ENCODE results near the gene CACNB1. TPM values are rescaled to one million over a fixed set of nuclear protein-coding genes. Genes with fewer than 3 reads are reported as not detected.
A peak's percentile ranks its signal among the peaks of the same experiment; 100 is the strongest.

CACNB1 gene
- total RNA-seq, 2 experiments from 2014 or later = 5.3 to 5.9 TPM

GRCh38 chr17:39236450-39236927 is 39.0 kb upstream of the CACNB1 start:
- intact Hi-C loops (cut with micrococcal nuclease) = loop anchor here (5.0 kb wide), 1 partner anchor 69 kb away; the partner anchor contains the start of gene ARL5C
- CTCF ChIA-PET = interaction anchor here (0.5 to 23.8 kb wide), 23 partner anchors 9 to 1014 kb away, joined by 3 to 502 read pairs (median 5); partner anchors contain the start of genes FBXO47, RPL19 and STAC2
- Mint-ChIP-seq H3K27ac (no peak overlapping the region), H3K4me3 (no peak overlapping the region), H3K27me3 (ENCODE audit: low read depth) (peaks cover 2% of the 10 kb centered on the region), H3K36me3 (ENCODE audit: low read depth) (no peaks in the 10 kb centered on the region), H3K9me3 (no peaks in the 10 kb centered on the region), H3K4me1 (ENCODE audit: low read depth) (peaks cover 34% of the 10 kb centered on the region)
- no peak for DNase-seq

DNA sequence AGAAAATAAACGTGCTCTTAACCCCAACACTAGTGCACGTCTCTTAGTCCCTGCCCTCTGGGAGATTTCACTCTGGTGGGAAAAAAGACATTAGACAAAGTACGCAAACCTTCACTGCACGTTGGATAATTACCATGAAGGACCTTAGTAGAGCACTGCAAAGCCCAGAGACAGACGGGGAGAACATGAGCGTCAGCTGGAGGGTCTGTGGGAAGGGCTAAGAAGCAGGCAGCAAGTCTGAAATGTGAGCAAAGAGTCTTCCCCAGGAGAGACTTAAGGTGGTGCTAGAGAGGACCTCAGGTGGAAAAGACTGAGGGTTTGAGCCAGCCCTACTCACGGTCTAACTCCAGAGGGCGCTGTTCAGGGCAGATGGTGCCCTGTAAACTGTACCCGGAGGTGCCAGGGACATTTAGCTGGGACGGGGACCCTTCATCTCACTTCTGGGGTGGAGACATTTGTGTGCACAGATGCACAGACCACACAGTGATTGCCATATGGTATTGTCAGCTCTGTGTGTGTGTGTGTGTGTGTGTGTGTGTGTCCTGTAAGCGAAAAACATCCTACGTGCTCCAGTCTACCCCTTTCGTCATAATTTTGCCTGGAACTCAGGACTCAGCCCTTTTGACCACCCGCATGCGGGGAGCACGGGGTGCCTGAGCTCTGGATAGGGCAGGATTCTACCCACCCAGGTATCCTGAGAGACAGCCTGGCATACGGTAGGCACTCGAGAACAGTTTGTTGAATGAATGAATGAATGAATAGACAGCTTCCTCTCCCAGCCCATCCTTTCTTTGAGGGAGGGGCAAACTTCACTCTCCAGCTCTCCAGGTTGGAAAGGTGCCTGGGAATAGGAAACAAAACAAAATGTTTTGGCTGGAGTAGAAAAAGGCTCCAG is 38.3 kb upstream of the CACNB1 start:
- H3K9me3 Mint-ChIP-seq = no peaks in the 10 kb centered on the region

GRCh38 chr17:39231591-39232551 is 34.4 kb upstream of the CACNB1 start:
- CTCF ChIA-PET = interaction anchor here (0.6 to 23.8 kb wide), 14 partner anchors 8 to 833 kb away, joined by 3 to 502 read pairs (median 6); partner anchors contain the start of gene RPL19
- intact Hi-C loops (cut with micrococcal nuclease) = loop anchor here (1.0 kb wide), 1 partner anchor 25 kb away; no protein-coding TSS in a partner anchor

More for the DNA sequence above, 38.3 kb upstream of the CACNB1 start:
- Mint-ChIP-seq H3K36me3 (ENCODE audit: low read depth) (no peaks in the 10 kb centered on the region), H3K4me3 (no peak overlapping the region), H3K27me3 (ENCODE audit: low read depth) (peaks cover 2% of the 10 kb centered on the region), H3K4me1 (ENCODE audit: low read depth) (peaks cover 34% of the 10 kb centered on the region), H3K27ac (no peak overlapping the region)
- DNase-seq = peak; percentile 76
- CTCF ChIA-PET = interaction anchor here (0.5 to 23.8 kb wide), 25 partner anchors 9 to 1014 kb away, joined by 3 to 502 read pairs (median 5); partner anchors contain the start of genes FBXO47 and STAC2
- intact Hi-C loops (cut with micrococcal nuclease) = loop anchor here (1.0 to 5.0 kb wide), 2 partner anchors 8 to 69 kb away; partner anchors contain the start of gene ARL5C

GRCh38 chr17:39231091-39231561 is 33.7 kb upstream of the CACNB1 start:
- no peak overlapping the region for H3K27ac Mint-ChIP-seq
- intact Hi-C loops (cut with micrococcal nuclease) = no loop called here
- CTCF ChIA-PET = interaction anchor here (0.6 to 23.8 kb wide), 9 partner anchors 8 to 249 kb away, joined by 3 to 502 read pairs (median 11); partner anchors contain the start of gene RPL19
- DNase-seq = no peak
- peaks cover 18% of the 10 kb centered on the region for H3K27me3 Mint-ChIP-seq (ENCODE audit: low read depth)
- no peak overlapping the region for H3K4me3 Mint-ChIP-seq
- no peaks in the 10 kb centered on the region for H3K36me3 Mint-ChIP-seq (ENCODE audit: low read depth)
- H3K9me3 Mint-ChIP-seq = no peaks in the 10 kb centered on the region
- H3K4me1 Mint-ChIP-seq (ENCODE audit: low read depth) = peaks cover 12% of the 10 kb centered on the region

More at GRCh38 chr17:39231591-39232551, 34.4 kb upstream of the CACNB1 start:
- peak; percentile 64 for DNase-seq
- peak overlapping the region; percentile 11 for H3K4me3 Mint-ChIP-seq
- peaks cover 15% of the 10 kb centered on the region for H3K27me3 Mint-ChIP-seq (ENCODE audit: low read depth)
- no peaks in the 10 kb centered on the region for H3K36me3 Mint-ChIP-seq (ENCODE audit: low read depth)
- H3K27ac Mint-ChIP-seq = no peak overlapping the region
- H3K4me1 Mint-ChIP-seq (ENCODE audit: low read depth) = peaks cover 12% of the 10 kb centered on the region
- no peaks in the 10 kb centered on the region for H3K9me3 Mint-ChIP-seq

DNA sequence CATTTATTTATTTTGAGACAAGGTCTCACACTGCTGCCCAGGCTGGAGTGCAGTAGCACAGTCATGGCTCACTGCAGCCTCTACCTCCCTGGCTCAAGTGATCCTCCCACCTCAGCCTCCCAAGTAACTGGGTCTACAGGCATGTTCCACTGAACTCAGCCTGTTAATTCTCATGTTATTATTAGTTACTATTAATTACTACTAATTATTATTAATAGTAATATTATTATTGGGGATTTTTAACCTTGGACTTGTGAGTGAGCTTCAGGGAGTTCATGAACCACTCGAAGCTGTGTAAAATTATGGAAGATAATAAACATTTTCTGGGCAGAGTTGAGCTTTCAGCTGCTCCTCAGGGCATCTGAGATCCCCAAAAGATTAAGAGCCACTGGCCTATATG is 32.9 kb upstream of the CACNB1 start:
- Mint-ChIP-seq H3K4me1 (ENCODE audit: low read depth) (peaks cover 12% of the 10 kb centered on the region), H3K4me3 (no peak overlapping the region), H3K36me3 (ENCODE audit: low read depth) (no peaks in the 10 kb centered on the region), H3K9me3 (no peaks in the 10 kb centered on the region), H3K27ac (no peak overlapping the region), H3K27me3 (ENCODE audit: low read depth) (peaks cover 21% of the 10 kb centered on the region)
- CTCF ChIA-PET = interaction anchor here (1.5 to 23.8 kb wide), 4 partner anchors 9 to 66 kb away, joined by 11 to 502 read pairs (median 68); no protein-coding TSS in a partner anchor
- no peak for DNase-seq
- intact Hi-C loops (cut with micrococcal nuclease) = no loop called here

DNA sequence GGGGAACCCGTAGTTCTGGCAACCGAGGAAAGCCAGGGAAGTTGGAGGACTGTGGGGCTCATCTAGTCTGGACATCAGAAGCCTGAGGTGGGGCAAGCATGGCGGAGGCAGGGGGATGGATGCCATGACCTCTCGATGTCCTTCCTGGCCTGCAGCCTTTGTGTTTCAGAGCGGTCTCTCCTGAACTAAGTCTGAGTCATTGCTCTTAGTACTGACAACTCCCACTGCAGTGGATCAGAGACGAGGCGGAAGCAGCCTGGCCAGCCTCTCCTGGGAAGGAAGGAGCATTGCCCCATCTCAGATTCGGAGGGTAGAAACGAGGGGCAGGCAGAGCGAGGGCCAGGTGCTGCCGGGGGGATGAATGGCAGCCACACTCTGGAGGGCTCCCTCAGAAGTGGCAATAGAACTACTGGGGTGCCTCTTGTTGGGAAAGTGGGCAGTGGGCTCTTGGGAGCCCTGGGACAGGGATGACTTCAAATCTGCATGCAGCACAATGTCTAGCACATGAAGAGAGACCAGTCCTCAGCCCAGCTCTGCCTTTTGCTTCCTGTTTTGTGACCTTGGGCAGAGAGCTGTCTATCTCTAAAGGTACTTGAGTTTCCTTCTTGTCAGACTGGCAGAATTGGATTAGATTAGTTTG is 31.9 kb upstream of the CACNB1 start:
- peaks cover 23% of the 10 kb centered on the region for H3K27me3 Mint-ChIP-seq (ENCODE audit: low read depth)
- no peak overlapping the region for H3K4me3 Mint-ChIP-seq
- H3K27ac Mint-ChIP-seq = no peak overlapping the region
- CTCF ChIA-PET = interaction anchor here (8.4 to 23.8 kb wide), 2 partner anchors 16 to 23 kb away, joined by 123 to 502 read pairs; no protein-coding TSS in a partner anchor
- no peak for DNase-seq
- intact Hi-C loops (cut with micrococcal nuclease) = no loop called here
- H3K36me3 Mint-ChIP-seq (ENCODE audit: low read depth) = no peaks in the 10 kb centered on the region
- H3K9me3 Mint-ChIP-seq = no peaks in the 10 kb centered on the region
- peaks cover 14% of the 10 kb centered on the region for H3K4me1 Mint-ChIP-seq (ENCODE audit: low read depth)

GRCh38 chr17:39227364-39227919 is 30.0 kb upstream of the CACNB1 start:
- no peak for DNase-seq
- Mint-ChIP-seq H3K4me1 (ENCODE audit: low read depth) (peaks cover 14% of the 10 kb centered on the region), H3K36me3 (ENCODE audit: low read depth) (no peaks in the 10 kb centered on the region), H3K27me3 (ENCODE audit: low read depth) (peaks cover 37% of the 10 kb centered on the region), H3K9me3 (no peaks in the 10 kb centered on the region), H3K27ac (no peak overlapping the region), H3K4me3 (no peak overlapping the region)
- intact Hi-C loops (cut with micrococcal nuclease) = no loop called here
- CTCF ChIA-PET = interaction anchor here (1.0 to 2.6 kb wide), 2 partner anchors 21 to 23 kb away, joined by 3 to 7 read pairs; no protein-coding TSS in a partner anchor

- peak; percentile 28 for DNase-seq
- Mint-ChIP-seq H3K27me3 (ENCODE audit: low read depth) (peaks cover 37% of the 10 kb centered on the region), H3K4me3 (peak overlapping the region; percentile 33), H3K27ac (no peak overlapping the region), H3K4me1 (ENCODE audit: low read depth) (peaks cover 6% of the 10 kb centered on the region), H3K36me3 (ENCODE audit: low read depth) (no peaks in the 10 kb centered on the region), H3K9me3 (no peaks in the 10 kb centered on the region)
- CTCF ChIA-PET = interaction anchor here (0.9 to 2.6 kb wide), 2 partner anchors 10 to 19 kb away, joined by 5 to 7 read pairs; no protein-coding TSS in a partner anchor
- intact Hi-C loops (cut with micrococcal nuclease) = no loop called here
Observed at GRCh38 chr17:39225959-39226683, 28.7 kb upstream of the CACNB1 start.

- H3K27me3 Mint-ChIP-seq (ENCODE audit: low read depth) = peaks cover 37% of the 10 kb centered on the region
- DNase-seq = no peak
- CTCF ChIA-PET = interaction anchor here (0.9 to 2.6 kb wide), 2 partner anchors 11 to 19 kb away, joined by 5 to 7 read pairs; no protein-coding TSS in a partner anchor
- intact Hi-C loops (cut with micrococcal nuclease) = no loop called here
- H3K36me3 Mint-ChIP-seq (ENCODE audit: low read depth) = no peaks in the 10 kb centered on the region
- no peaks in the 10 kb centered on the region for H3K9me3 Mint-ChIP-seq
- no peak within 1 kb of the TSS for H3K27ac Mint-ChIP-seq
- H3K4me1 Mint-ChIP-seq (ENCODE audit: low read depth) = peaks cover 6% of the 10 kb centered on the region
- peak within 1 kb of the TSS; percentile 59 for H3K4me3 Mint-ChIP-seq
Observed at GRCh38 chr17:39225308-39225958, 28.0 kb upstream of the CACNB1 start, which contains the start of gene STAC2. STAC2 (minus strand) TSS chr17:39225945; CDS start chr17:39225502, 443 bp downstream.

GRCh38 chr17:39224778-39225307 is 27.4 kb upstream of the CACNB1 start:
- no peak for DNase-seq
- Mint-ChIP-seq H3K9me3 (no peaks in the 10 kb centered on the region), H3K4me3 (peak overlapping the region; percentile 59), H3K4me1 (ENCODE audit: low read depth) (peaks cover 6% of the 10 kb centered on the region), H3K36me3 (ENCODE audit: low read depth) (no peaks in the 10 kb centered on the region), H3K27ac (no peak overlapping the region), H3K27me3 (ENCODE audit: low read depth) (peaks cover 37% of the 10 kb centered on the region)
- intact Hi-C loops (cut with micrococcal nuclease) = no loop called here
- CTCF ChIA-PET = no interaction called here
